SK-N-MC (cell line): ENCODE measurements around the gene SIK2.

ENCODE experiments used
- EZH2 ChIP-seq: fragments of 200-600 bp; sonication (generic); IDR thresholded peaks from one replicate; pipeline ENCODE4 v1.6.1; 2017; ENCODE audit warnings: antibody characterized with exemption
- FOXP2 ChIP-seq: optimal IDR thresholded peaks from 2 replicates; pipeline ENCODE3; 2011; ENCODE audit warnings: mild to moderate bottlenecking, moderate library complexity; ENCODE audit not compliant: insufficient read depth; ENCODE audit errors: extremely low read length, control extremely low read depth
- POLR2AphosphoS5 ChIP-seq: IDR thresholded peaks from 2 replicates; pipeline ENCODE4 v1.6.1; 2012; ENCODE audit warnings: mild to moderate bottlenecking, low read depth, low read length, borderline replicate concordance

- TF ChIP-seq FOXP2 (no peak), POLR2AphosphoS5 (no peak), EZH2 (no peak)
Measured at GRCh38 chr11:111589114-111589513, 13.1 kb upstream of the SIK2 start.
